Measurements from ENCODE around the gene OSBPL1A. TPM values are rescaled to one million over a fixed set of nuclear protein-coding genes. Genes with fewer than 3 reads are reported as not detected.
A peak's percentile ranks its signal among the peaks of the same experiment; 100 is the strongest.

Gene OSBPL1A
- total and polyA plus RNA-seq, 4 experiments from 2014 or later, result 2.4 to 5.3 (median 4.0) TPM

DNA sequence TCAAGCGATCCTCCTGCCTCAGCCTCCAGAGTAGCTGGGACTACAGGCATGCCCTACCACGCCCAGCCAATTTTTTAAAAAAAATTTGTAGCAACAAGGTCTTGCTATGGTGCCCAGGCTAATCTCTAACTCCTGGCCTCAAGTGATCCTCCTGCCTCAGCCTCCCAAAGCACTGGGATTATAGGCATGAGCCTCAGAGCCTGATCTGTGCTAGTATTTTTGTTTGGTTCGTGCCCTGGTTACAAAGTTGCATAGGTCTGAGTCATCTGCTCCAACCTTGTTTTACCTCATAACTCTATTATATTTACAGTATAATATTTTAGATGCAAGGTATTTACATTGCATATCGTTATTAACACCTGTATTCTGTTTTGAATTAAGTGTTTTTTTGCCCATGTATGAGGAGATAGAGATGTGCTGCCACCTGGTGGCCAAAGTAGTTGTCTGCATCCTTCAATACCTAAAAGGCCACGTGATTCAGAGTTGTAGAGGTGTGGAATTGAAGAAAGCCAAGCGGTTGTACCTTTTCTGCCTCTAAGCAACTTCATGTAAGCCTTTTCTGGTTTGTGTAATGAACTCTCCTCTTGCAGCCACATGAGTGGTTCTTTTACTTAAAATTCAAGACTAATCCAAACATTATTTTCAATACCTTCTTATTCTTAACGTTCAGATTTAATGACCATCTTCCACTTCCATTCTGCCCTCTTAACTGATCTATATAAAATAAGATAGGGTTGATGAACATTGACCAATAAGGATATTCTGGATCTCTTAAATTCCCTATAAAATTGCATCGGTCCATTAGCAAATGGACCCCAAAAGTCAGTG lies 278.7 kb downstream of the OSBPL1A start:
- CTCF ChIA-PET (ENCODE audit: partially characterized antibody), result interaction anchor here (0.7 to 3.4 kb wide), 20 partner anchors 11 to 621 kb away, joined by 3 to 14 read pairs (median 3); no protein-coding TSS in a partner anchor
- peaks cover 16 to 31% (median 23%) of the 10 kb centered on the region in 4 donors for H3K4me1 Mint-ChIP-seq
- no peaks in the 10 kb centered on the region for H3K27me3 Mint-ChIP-seq
- Histone ChIP-seq H3K9me3 (ENCODE audit: control insufficient read depth in 1 of 2, low read length in 2 of 2) (no peaks in the 10 kb centered on the region), H3K27me3 (ENCODE audit: insufficient read depth, low read length) (no peaks in the 10 kb centered on the region), H3K4me3 (ENCODE audit: low read length in 2 of 2) (no peak overlapping the region), H3K27ac (ENCODE audit: low read depth, low read length) (no peak overlapping the region), H3K36me3 (ENCODE audit: insufficient read depth, low read length) (peaks cover 56% of the 10 kb centered on the region), H3K4me1 (ENCODE audit: insufficient read depth, low read length) (peaks cover 16% of the 10 kb centered on the region)
- no peak overlapping the region for H3K4me3 Mint-ChIP-seq
- peaks cover 52 to 81% of the 10 kb centered on the region in 2 donors for H3K36me3 Mint-ChIP-seq
- POLR2A ChIA-PET (ENCODE audit: partially characterized antibody), result interaction anchor here (1.4 to 1.7 kb wide), 2 partner anchors 20 to 152 kb away, joined by 4 to 8 read pairs; partner anchors contain the start of gene CABYR
- peaks cover 0 to 2% (median 0%) of the 10 kb centered on the region in 8 donors for H3K9me3 Mint-ChIP-seq
- DNase-seq, result peak; percentile 72 to 78 (median 76)
- H3K27ac Mint-ChIP-seq, result peak overlapping the region; percentile 37 to 79 (median 50)
- intact Hi-C loops (cut with micrococcal nuclease), result loop anchor here (1.0 to 2.0 kb wide), 8 partner anchors 42 to 620 kb away; no protein-coding TSS in a partner anchor

DNA sequence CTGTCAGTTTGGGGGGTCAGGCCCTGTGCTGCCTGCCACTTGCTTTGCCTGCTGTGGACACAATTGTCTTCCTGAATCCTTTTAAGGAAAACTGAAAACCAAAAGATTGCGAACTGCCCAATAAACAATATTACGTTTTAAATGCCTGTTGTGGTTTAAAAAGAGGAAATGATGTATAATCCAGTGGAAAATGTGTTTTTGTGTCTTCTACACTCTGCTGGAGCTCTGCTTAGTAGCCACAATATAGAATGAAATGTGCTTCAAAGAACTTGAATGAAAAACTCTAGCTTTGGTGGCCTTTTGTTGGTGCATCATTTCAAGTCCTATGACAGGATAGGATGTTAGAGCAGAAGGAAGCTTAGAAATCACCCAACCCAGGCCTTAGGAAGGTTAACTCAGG lies 282.0 kb downstream of the OSBPL1A start:
- Histone ChIP-seq H3K27me3 (ENCODE audit: insufficient read depth, low read length) (no peaks in the 10 kb centered on the region), H3K36me3 (ENCODE audit: insufficient read depth, low read length) (peaks cover 41% of the 10 kb centered on the region), H3K4me1 (ENCODE audit: insufficient read depth, low read length) (peaks cover 16% of the 10 kb centered on the region), H3K9me3 (ENCODE audit: control insufficient read depth in 1 of 2, low read length in 2 of 2) (no peaks in the 10 kb centered on the region), H3K4me3 (ENCODE audit: low read length in 2 of 2) (no peak overlapping the region), H3K27ac (ENCODE audit: low read depth, low read length) (no peak overlapping the region)
- POLR2A ChIA-PET (ENCODE audit: partially characterized antibody), result no interaction called here
- H3K27ac Mint-ChIP-seq, result peak overlapping the region; percentile 37 to 90 (median 75)
- intact Hi-C loops (cut with micrococcal nuclease), result no loop called here
- H3K9me3 Mint-ChIP-seq, result peaks cover 0 to 2% (median 0%) of the 10 kb centered on the region in 8 donors
- DNase-seq, result no peak
- CTCF ChIA-PET (ENCODE audit: partially characterized antibody), result interaction anchor here (0.9 to 3.4 kb wide), 8 partner anchors 21 to 599 kb away, joined by 3 to 14 read pairs (median 4); no protein-coding TSS in a partner anchor
- peaks cover 44 to 78% of the 10 kb centered on the region in 2 donors for H3K36me3 Mint-ChIP-seq
- peaks cover 19 to 53% (median 37%) of the 10 kb centered on the region in 4 donors for H3K4me1 Mint-ChIP-seq
- no peaks in the 10 kb centered on the region for H3K27me3 Mint-ChIP-seq
- no peak overlapping the region for H3K4me3 Mint-ChIP-seq

DNA sequence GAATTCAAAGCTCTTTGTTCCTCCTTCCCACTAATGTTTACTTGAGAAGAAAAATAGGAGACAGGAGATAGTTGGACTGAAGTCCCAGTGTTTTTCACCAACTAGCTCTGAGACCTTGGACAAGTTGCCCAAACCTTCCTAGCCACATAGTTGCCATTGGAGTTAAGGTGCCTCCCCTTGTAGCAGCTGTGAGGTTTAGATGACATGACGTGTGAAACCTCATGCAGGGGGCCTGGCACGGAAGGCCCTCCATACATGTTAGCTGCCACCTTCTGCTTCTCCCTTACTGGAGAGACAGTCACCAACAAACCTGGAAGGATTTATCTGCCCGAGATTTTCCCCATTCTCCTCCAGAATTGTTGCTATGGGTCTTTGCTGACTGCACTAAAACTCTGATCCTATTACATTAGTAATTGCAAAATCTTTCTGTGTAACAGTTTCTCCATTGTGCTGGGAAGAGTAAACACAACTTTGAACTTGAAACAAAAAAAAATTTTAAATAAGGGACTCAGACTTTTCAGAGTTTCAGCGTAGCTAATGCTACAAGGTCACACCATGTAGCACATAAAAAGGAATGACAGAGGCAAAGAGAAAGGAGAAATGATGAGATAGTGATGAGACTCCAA lies 282.6 kb downstream of the OSBPL1A start:
- peaks cover 41 to 74% of the 10 kb centered on the region in 2 donors for H3K36me3 Mint-ChIP-seq
- H3K4me3 ChIP-seq (ENCODE audit: low read length in 2 of 2), result no peak overlapping the region
- no peaks in the 10 kb centered on the region for H3K9me3 ChIP-seq (ENCODE audit: control insufficient read depth in 1 of 2, low read length in 2 of 2)
- no peaks in the 10 kb centered on the region for H3K27me3 ChIP-seq (ENCODE audit: insufficient read depth, low read length)
- DNase-seq, result no peak
- H3K4me1 ChIP-seq (ENCODE audit: insufficient read depth, low read length), result peaks cover 16% of the 10 kb centered on the region
- H3K4me1 Mint-ChIP-seq, result peaks cover 20 to 53% (median 37%) of the 10 kb centered on the region in 4 donors
- H3K27me3 Mint-ChIP-seq, result no peaks in the 10 kb centered on the region
- no peaks in the 10 kb centered on the region for H3K9me3 Mint-ChIP-seq
- ChIA-PET CTCF (ENCODE audit: partially characterized antibody) (interaction anchor here (1.0 to 3.4 kb wide), 7 partner anchors 21 to 492 kb away, joined by 3 to 14 read pairs (median 4); no protein-coding TSS in a partner anchor), POLR2A (ENCODE audit: partially characterized antibody) (no interaction called here)
- H3K27ac ChIP-seq (ENCODE audit: low read depth, low read length), result no peak overlapping the region
- intact Hi-C loops (cut with micrococcal nuclease), result no loop called here
- no peak overlapping the region for H3K4me3 Mint-ChIP-seq
- peak overlapping the region; percentile 37 to 90 (median 75) for H3K27ac Mint-ChIP-seq
- H3K36me3 ChIP-seq (ENCODE audit: insufficient read depth, low read length), result peaks cover 36% of the 10 kb centered on the region

DNA sequence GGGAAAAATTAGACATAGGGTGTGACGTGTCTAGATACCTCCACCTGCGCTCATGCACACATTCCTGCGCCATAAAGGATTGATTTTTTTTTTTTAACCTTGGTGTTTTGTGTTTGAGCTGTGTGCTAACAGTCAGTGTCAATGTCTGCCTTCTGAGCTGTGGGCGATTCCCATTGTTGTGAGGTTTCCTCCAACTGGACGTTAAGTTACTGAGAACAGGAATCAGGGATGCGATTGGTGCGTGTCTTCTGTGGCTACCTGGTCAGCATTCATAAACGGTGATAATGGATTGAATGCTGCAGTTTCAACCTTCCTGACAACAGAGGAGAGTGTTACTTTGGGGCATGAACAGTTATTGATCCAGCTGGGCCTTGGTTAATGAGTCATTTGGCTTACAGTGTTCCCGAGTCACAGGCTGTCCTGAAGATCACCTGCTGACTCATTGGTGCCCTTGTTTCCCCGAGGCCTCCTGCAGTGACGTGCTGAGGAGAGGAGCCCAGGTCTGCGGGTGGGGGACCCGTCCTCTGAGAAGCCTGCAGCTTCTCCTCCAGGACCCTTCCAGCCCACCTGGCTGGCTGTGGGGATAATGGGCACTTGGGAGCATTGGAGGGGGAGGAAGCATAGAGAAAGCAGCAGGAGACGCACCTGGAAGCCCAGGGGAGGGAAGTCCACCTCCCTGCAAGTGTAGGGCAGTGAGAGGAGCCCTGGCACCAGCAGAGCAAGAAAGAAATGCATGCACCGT lies 284.6 kb downstream of the OSBPL1A start:
- peaks cover 16% of the 10 kb centered on the region for H3K4me1 ChIP-seq (ENCODE audit: insufficient read depth, low read length)
- POLR2A ChIA-PET (ENCODE audit: partially characterized antibody), result no interaction called here
- CTCF ChIA-PET (ENCODE audit: partially characterized antibody), result interaction anchor here (0.6 to 2.2 kb wide), 2 partner anchors 195 to 588 kb away, joined by 3 to 7 read pairs; no protein-coding TSS in a partner anchor
- H3K27me3 ChIP-seq (ENCODE audit: insufficient read depth, low read length), result no peaks in the 10 kb centered on the region
- no peak for DNase-seq
- no peak overlapping the region for H3K4me3 Mint-ChIP-seq
- intact Hi-C loops (cut with micrococcal nuclease), result no loop called here
- H3K9me3 Mint-ChIP-seq, result no peaks in the 10 kb centered on the region
- peaks cover 36 to 65% of the 10 kb centered on the region in 2 donors for H3K36me3 Mint-ChIP-seq
- peaks cover 30% of the 10 kb centered on the region for H3K36me3 ChIP-seq (ENCODE audit: insufficient read depth, low read length)
- no peak overlapping the region for H3K27ac ChIP-seq (ENCODE audit: low read depth, low read length)
- H3K4me1 Mint-ChIP-seq, result peaks cover 21 to 49% (median 34%) of the 10 kb centered on the region in 4 donors
- peak overlapping the region; percentile 11 to 77 (median 59) for H3K27ac Mint-ChIP-seq
- no peaks in the 10 kb centered on the region for H3K27me3 Mint-ChIP-seq
- H3K4me3 ChIP-seq (ENCODE audit: low read length in 2 of 2), result no peak overlapping the region
- no peaks in the 10 kb centered on the region for H3K9me3 ChIP-seq (ENCODE audit: control insufficient read depth in 1 of 2, low read length in 2 of 2)

DNA sequence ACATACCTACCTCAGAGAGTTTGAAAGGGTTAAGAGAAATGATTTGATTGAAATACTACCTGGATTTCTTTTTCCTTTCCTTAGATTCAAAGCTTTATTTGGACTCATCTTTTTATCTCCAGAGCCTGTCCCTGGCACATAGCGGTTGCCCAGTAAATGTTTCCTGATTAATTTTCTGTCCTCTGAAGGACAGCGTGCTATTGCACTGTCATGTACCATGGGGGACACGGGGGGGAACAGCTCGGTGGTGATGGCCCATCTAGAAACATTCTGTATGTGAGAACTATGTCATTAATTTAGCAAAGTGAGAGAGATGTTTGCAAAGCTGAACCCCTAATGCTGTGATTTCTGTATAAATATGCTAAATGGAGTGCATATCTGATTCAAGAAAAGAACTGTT lies 285.2 kb downstream of the OSBPL1A start:
- no peaks in the 10 kb centered on the region for H3K27me3 Mint-ChIP-seq
- Histone ChIP-seq H3K27me3 (ENCODE audit: insufficient read depth, low read length) (no peaks in the 10 kb centered on the region), H3K27ac (ENCODE audit: low read depth, low read length) (peak overlapping the region; percentile 8), H3K4me3 (ENCODE audit: low read length in 2 of 2) (no peak overlapping the region), H3K4me1 (ENCODE audit: insufficient read depth, low read length) (peaks cover 16% of the 10 kb centered on the region), H3K36me3 (ENCODE audit: insufficient read depth, low read length) (peaks cover 35% of the 10 kb centered on the region), H3K9me3 (ENCODE audit: control insufficient read depth in 1 of 2, low read length in 2 of 2) (no peaks in the 10 kb centered on the region)
- no peaks in the 10 kb centered on the region for H3K9me3 Mint-ChIP-seq
- intact Hi-C loops (cut with micrococcal nuclease), result no loop called here
- H3K4me3 Mint-ChIP-seq, result no peak overlapping the region
- DNase-seq, result no peak
- H3K4me1 Mint-ChIP-seq, result peaks cover 22 to 50% (median 36%) of the 10 kb centered on the region in 4 donors
- H3K36me3 Mint-ChIP-seq, result peaks cover 37 to 66% of the 10 kb centered on the region in 2 donors
- peak overlapping the region; percentile 20 to 75 (median 43) for H3K27ac Mint-ChIP-seq
- POLR2A ChIA-PET (ENCODE audit: partially characterized antibody), result no interaction called here
- CTCF ChIA-PET (ENCODE audit: partially characterized antibody), result interaction anchor here (0.6 to 2.2 kb wide), 2 partner anchors 194 to 587 kb away, joined by 3 to 7 read pairs; no protein-coding TSS in a partner anchor

All from CD4-positive, alpha-beta memory T cell (primary cell).